HG02973 (cell line): ENCODE results near the gene TLX1.

Experiments used
- ATAC-seq: cut with Tn5 transposase; IDR thresholded peaks from one replicate; pipeline ENCODE4 v1.9.1; 2021; ENCODE audit warnings: moderate library complexity; ENCODE audit not compliant: unreplicated experiment

TLX1 gene

GRCh38 chr10:101130984-101131961 lies at the start of gene TLX1:
Gene TLX1 (plus strand): TSS chr10:101131300. CDS start chr10:101131542, 242 bp downstream.
- no peak for ATAC-seq

- ATAC-seq, result no peak
Observed at GRCh38 chr10:101085846-101086245, 45.3 kb upstream of the TLX1 start.

GRCh38 chr10:101087376-101087775 lies 43.7 kb upstream of the TLX1 start:
- no peak for ATAC-seq

- no peak for ATAC-seq
Observed at GRCh38 chr10:101087965-101088364, 43.1 kb upstream of the TLX1 start.

GRCh38 chr10:101089520-101090299 lies 41.4 kb upstream of the TLX1 start:
- ATAC-seq, result no peak

GRCh38 chr10:101090597-101090996 lies 40.5 kb upstream of the TLX1 start:
- no peak for ATAC-seq

GRCh38 chr10:101091546-101092290 lies 39.4 kb upstream of the TLX1 start:
- ATAC-seq, result no peak

GRCh38 chr10:101092881-101093354 lies 38.2 kb upstream of the TLX1 start:
- no peak for ATAC-seq

GRCh38 chr10:101094121-101094879 lies 36.8 kb upstream of the TLX1 start:
- no peak for ATAC-seq

- ATAC-seq, result no peak
Observed at GRCh38 chr10:101095004-101095403, 36.1 kb upstream of the TLX1 start.

GRCh38 chr10:101095550-101096213 lies 35.4 kb upstream of the TLX1 start:
- peak; percentile 71 for ATAC-seq

- no peak for ATAC-seq
Observed at GRCh38 chr10:101096378-101096777, 34.7 kb upstream of the TLX1 start.

GRCh38 chr10:101097881-101098280 lies 33.2 kb upstream of the TLX1 start:
- ATAC-seq, result no peak

- ATAC-seq, result no peak
Observed at GRCh38 chr10:101099901-101100300, 31.2 kb upstream of the TLX1 start.

GRCh38 chr10:101101372-101101881 lies 29.7 kb upstream of the TLX1 start:
- no peak for ATAC-seq

- no peak for ATAC-seq
Observed at GRCh38 chr10:101103430-101103829, 27.7 kb upstream of the TLX1 start.

- no peak for ATAC-seq
Observed at GRCh38 chr10:101106351-101106750, 24.7 kb upstream of the TLX1 start.

GRCh38 chr10:101107771-101108170 lies 23.3 kb upstream of the TLX1 start:
- no peak for ATAC-seq

GRCh38 chr10:101110856-101111523 lies 20.1 kb upstream of the TLX1 start:
- ATAC-seq, result no peak
